ENCODE results near the gene F13B. TPM values are rescaled to one million over a fixed set of nuclear protein-coding genes. Genes with fewer than 3 reads are reported as not detected.
A peak's percentile ranks its signal among the peaks of the same experiment; 100 is the strongest.
"Not testable (repeated sequence)": the region's sequence is repeated elsewhere in the genome, so short reads cannot be mapped to it uniquely, and the experiment has no call there.

Gene F13B
- total RNA-seq, 1 donor from 2014 or later, result not detected

DNA sequence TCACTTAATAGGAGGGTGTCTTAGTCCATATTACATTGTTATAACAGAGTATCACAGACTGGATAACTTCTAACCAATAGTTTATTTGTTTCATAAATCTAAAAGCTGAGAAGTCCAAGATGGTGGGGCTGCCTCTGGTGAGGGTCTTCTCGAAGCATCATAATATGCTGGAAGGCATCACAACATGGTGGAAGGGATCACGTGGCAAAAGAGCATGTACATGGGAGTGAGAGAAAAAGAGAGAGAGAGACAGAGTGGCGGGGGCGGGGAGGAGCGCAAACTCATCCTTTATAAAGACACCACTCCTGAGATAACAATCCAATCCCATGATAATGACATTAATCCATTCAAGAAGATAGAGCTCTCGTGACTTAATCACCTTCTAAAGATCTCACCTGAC lies 58.2 kb downstream of the F13B start:
- Mint-ChIP-seq H3K4me3 (ENCODE audit: unreplicated experiment) (no peak overlapping the region), H3K27me3 (ENCODE audit: unreplicated experiment) (no peaks in the 10 kb centered on the region), H3K9me3 (ENCODE audit: unreplicated experiment) (no peaks in the 10 kb centered on the region), H3K36me3 (ENCODE audit: unreplicated experiment) (no peaks in the 10 kb centered on the region), H3K27ac (ENCODE audit: unreplicated experiment) (no peak overlapping the region), H3K4me1 (ENCODE audit: low read depth, unreplicated experiment) (no peaks in the 10 kb centered on the region)
- no peak for DNase-seq
- TF ChIP-seq CTCF (IDR thresholded peaks at IDR 0.05; ENCODE audit: partially characterized antibody, unreplicated experiment), result no peak

GRCh38 chr1:197003132-197003531 lies 63.9 kb downstream of the F13B start:
- Mint-ChIP-seq H3K4me1 (ENCODE audit: low read depth, unreplicated experiment) (no peaks in the 10 kb centered on the region), H3K4me3 (ENCODE audit: unreplicated experiment) (no peak overlapping the region), H3K9me3 (ENCODE audit: unreplicated experiment) (no peaks in the 10 kb centered on the region), H3K27ac (ENCODE audit: unreplicated experiment) (no peak overlapping the region), H3K36me3 (ENCODE audit: unreplicated experiment) (no peaks in the 10 kb centered on the region), H3K27me3 (ENCODE audit: unreplicated experiment) (no peaks in the 10 kb centered on the region)
- no peak for DNase-seq
- no peak for TF ChIP-seq CTCF (IDR thresholded peaks at IDR 0.05; ENCODE audit: partially characterized antibody, unreplicated experiment)

DNA sequence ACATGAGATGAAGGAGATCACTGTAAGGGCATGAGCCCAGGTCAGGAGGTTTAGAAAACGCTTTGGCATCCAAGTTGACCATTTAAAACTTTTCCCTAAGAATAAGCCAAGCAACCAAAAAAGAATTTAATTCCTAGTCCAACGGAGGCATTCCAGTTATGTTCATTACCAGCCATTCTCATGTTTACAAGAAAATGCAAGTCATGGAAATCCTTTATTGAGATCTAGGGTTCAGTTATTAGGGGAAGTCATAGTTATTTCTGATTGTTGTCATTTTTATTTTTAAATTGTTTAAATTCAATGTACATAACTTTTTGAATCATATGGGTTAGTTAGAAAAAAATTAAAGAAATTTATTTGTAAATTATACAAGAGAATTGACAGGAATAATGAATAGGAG lies 65.2 kb downstream of the F13B start:
- Mint-ChIP-seq H3K4me1 (ENCODE audit: low read depth, unreplicated experiment) (no peaks in the 10 kb centered on the region), H3K36me3 (ENCODE audit: unreplicated experiment) (no peaks in the 10 kb centered on the region), H3K27ac (ENCODE audit: unreplicated experiment) (no peak overlapping the region), H3K4me3 (ENCODE audit: unreplicated experiment) (no peak overlapping the region), H3K9me3 (ENCODE audit: unreplicated experiment) (no peaks in the 10 kb centered on the region), H3K27me3 (ENCODE audit: unreplicated experiment) (no peaks in the 10 kb centered on the region)
- DNase-seq, result no peak
- no peak for TF ChIP-seq CTCF (IDR thresholded peaks at IDR 0.05; ENCODE audit: partially characterized antibody, unreplicated experiment)

GRCh38 chr1:196997423-196997822 lies 69.6 kb downstream of the F13B start:
- Mint-ChIP-seq H3K4me1 (ENCODE audit: low read depth, unreplicated experiment) (peaks cover under 1% of the 10 kb centered on the region), H3K27ac (ENCODE audit: unreplicated experiment) (no peak overlapping the region)
- no peak for DNase-seq

DNA sequence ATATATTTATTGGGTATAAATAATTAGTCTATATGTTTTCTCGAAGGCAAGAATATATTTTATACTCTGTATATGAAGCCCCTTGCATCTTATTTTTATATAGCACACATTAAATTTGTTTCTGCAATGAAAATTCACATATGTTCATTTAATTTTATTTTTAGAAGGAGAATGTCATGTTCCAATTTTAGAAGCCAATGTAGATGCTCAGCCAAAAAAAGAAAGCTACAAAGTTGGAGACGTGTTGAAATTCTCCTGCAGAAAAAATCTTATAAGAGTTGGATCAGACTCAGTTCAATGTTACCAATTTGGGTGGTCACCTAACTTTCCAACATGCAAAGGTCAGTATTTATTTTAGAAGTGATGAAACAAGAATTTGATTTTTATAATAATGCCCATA lies 73.1 kb downstream of the F13B start:
- no peak for TF ChIP-seq CTCF (IDR thresholded peaks at IDR 0.05; ENCODE audit: partially characterized antibody, unreplicated experiment)
- Mint-ChIP-seq H3K36me3 (ENCODE audit: unreplicated experiment) (no peaks in the 10 kb centered on the region), H3K27ac (ENCODE audit: unreplicated experiment) (no peak overlapping the region), H3K9me3 (ENCODE audit: unreplicated experiment) (no peaks in the 10 kb centered on the region), H3K27me3 (ENCODE audit: unreplicated experiment) (no peaks in the 10 kb centered on the region), H3K4me1 (ENCODE audit: low read depth, unreplicated experiment) (peaks cover 2% of the 10 kb centered on the region), H3K4me3 (ENCODE audit: unreplicated experiment) (no peak overlapping the region)
- DNase-seq, result no peak

More at GRCh38 chr1:196997423-196997822, 69.6 kb downstream of the F13B start:
- Mint-ChIP-seq H3K9me3 (ENCODE audit: unreplicated experiment) (no peaks in the 10 kb centered on the region), H3K4me3 (ENCODE audit: unreplicated experiment) (no peak overlapping the region), H3K27me3 (ENCODE audit: unreplicated experiment) (no peaks in the 10 kb centered on the region), H3K36me3 (ENCODE audit: unreplicated experiment) (no peaks in the 10 kb centered on the region)
- no peak for TF ChIP-seq CTCF (IDR thresholded peaks at IDR 0.05; ENCODE audit: partially characterized antibody, unreplicated experiment)

- not testable (repeated sequence) for H3K4me3 Mint-ChIP-seq (ENCODE audit: unreplicated experiment); H3K9me3 Mint-ChIP-seq (ENCODE audit: unreplicated experiment); H3K4me1 Mint-ChIP-seq (ENCODE audit: low read depth, unreplicated experiment); H3K36me3 Mint-ChIP-seq (ENCODE audit: unreplicated experiment); H3K27ac Mint-ChIP-seq (ENCODE audit: unreplicated experiment); H3K27me3 Mint-ChIP-seq (ENCODE audit: unreplicated experiment)
- peak; percentile 47 for DNase-seq
Measured at GRCh38 chr1:196991919-196992651, 75.0 kb downstream of the F13B start.
